ENCODE data around the gene CXCL6.

Gene CXCL6

DNA sequence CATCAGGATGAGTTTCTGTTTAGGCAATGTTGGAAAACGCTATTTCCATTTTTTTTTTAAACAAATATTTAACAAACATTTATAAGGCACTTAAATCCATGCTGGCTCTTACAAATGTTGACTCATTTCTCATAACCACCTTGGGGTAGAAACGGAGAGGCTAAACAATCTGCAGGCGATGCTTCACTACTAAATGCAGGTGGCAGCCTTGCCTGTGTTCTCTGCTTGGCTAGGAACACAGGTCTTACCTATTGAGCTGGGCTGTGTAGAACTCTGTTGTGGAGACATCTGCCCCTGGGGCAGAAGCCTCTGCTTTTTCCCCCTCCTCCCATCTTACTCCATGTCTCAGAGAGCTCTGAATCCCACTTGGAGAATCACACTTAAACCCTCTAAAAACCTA is 31.3 kb downstream of the CXCL6 start:
- TF ChIP-seq, protein P1, sequence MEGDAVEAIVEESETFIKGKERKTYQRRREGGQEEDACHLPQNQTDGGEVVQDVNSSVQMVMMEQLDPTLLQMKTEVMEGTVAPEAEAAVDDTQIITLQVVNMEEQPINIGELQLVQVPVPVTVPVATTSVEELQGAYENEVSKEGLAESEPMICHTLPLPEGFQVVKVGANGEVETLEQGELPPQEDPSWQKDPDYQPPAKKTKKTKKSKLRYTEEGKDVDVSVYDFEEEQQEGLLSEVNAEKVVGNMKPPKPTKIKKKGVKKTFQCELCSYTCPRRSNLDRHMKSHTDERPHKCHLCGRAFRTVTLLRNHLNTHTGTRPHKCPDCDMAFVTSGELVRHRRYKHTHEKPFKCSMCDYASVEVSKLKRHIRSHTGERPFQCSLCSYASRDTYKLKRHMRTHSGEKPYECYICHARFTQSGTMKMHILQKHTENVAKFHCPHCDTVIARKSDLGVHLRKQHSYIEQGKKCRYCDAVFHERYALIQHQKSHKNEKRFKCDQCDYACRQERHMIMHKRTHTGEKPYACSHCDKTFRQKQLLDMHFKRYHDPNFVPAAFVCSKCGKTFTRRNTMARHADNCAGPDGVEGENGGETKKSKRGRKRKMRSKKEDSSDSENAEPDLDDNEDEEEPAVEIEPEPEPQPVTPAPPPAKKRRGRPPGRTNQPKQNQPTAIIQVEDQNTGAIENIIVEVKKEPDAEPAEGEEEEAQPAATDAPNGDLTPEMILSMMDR (IDR thresholded peaks at IDR 0.05; ENCODE audit: borderline replicate concordance, control extremely low read depth, extremely low read depth, insufficient read depth, missing control alignments), result no peak
- DNase-seq (ENCODE audit: low spot score), result no peak
- in situ Hi-C loops (cut with MboI; ENCODE audit: low sequenced_read_pairs, unreplicated experiment), result no loop called here

DNA sequence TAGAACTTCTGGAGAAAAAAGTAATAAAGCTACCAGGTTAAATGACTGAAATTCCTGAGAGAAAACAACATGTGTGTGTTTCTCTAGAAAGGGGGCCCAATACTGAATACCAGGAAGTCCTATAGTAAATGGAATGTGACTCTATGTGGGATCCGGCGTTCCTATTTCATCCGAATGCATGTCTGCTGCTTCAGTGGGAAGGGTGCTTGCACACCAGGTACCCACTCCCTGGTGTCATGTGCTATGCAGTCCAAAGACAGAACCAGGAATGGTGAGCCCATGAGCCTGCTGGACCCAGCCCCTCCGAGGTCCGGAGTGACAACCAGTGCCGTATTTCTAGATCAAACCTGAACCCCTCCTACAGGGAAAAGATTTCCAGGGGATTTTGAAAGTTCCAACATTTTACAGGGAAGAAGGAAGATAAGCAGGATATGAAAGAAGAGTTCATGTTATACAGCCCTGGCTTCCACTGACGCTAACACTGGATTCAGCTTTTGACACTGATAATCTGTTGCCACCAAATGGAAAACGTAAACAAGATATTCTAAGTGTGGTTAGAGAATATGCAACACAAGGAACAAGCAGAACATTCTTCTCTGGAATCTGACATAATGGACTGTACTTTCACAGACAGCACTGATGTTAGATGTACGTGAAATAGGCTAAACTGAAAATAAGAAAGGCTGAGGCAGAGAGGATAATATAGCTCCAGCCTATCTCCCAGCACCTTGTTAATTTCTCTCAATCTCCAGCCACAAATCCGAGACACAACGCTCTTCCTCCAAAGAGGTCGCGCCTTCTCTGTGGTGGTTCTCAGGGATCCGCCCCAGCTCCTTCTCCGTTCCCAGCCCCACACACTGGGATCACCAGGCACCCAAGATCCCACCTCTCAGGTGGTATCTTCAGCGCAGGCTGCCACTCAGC is 32.0 kb downstream of the CXCL6 start:
- in situ Hi-C loops (cut with MboI; ENCODE audit: low sequenced_read_pairs, unreplicated experiment), result no loop called here
- no peak for DNase-seq (ENCODE audit: low spot score)
- TF ChIP-seq, protein P1 (IDR thresholded peaks at IDR 0.05; ENCODE audit: borderline replicate concordance, control extremely low read depth, extremely low read depth, insufficient read depth, missing control alignments), result no peak

DNA sequence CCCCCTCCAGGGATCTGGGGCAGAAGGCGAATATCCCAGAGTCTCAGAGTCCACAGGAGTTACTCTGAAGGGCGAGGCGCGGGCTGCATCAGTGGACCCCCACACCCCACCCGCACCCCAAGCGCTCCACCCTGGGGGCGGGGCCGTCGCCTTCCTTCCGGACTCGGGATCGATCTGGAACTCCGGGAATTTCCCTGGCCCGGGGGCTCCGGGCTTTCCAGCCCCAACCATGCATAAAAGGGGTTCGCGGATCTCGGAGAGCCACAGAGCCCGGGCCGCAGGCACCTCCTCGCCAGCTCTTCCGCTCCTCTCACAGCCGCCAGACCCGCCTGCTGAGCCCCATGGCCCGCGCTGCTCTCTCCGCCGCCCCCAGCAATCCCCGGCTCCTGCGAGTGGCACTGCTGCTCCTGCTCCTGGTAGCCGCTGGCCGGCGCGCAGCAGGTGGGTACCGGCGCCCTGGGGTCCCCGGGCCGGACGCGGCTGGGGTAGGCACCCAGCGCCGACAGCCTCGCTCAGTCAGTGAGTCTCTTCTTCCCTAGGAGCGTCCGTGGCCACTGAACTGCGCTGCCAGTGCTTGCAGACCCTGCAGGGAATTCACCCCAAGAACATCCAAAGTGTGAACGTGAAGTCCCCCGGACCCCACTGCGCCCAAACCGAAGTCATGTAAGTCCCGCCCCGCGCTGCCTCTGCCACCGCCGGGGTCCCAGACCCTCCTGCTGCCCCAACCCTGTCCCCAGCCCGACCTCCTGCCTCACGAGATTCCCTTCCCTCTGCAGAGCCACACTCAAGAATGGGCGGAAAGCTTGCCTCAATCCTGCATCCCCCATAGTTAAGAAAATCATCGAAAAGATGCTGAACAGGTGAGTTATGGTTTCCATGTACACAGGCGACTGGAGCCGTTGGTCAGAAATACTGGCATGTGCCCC is 32.9 kb downstream of the CXCL6 start, which contains the start of gene CXCL1:
Gene CXCL1, plus strand, starts transcription at position 264 of the 926 bp plus-strand sequence. Its CDS starts 78 bp downstream, at position 342.
- DNase-seq (ENCODE audit: low spot score), result peak; percentile 22
- TF ChIP-seq, protein P1 (IDR thresholded peaks at IDR 0.05; ENCODE audit: borderline replicate concordance, control extremely low read depth, extremely low read depth, insufficient read depth, missing control alignments), result no peak
- in situ Hi-C loops (cut with MboI; ENCODE audit: low sequenced_read_pairs, unreplicated experiment), result no loop called here

DNA sequence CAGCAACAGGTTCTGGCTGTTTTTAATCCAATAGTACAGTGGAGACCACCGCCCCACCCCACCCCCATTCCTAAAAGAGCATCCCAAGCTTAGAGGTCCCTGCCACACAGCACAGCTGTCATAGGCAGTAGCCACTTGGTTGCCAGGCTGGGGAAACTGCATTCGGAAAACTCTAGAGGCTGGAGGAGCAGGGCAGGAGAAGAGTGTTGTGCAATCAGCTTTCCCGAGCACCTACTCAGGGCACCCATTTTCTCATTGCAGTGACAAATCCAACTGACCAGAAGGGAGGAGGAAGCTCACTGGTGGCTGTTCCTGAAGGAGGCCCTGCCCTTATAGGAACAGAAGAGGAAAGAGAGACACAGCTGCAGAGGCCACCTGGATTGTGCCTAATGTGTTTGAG is 33.8 kb downstream of the CXCL6 start:
- in situ Hi-C loops (cut with MboI; ENCODE audit: low sequenced_read_pairs, unreplicated experiment), result no loop called here
- TF ChIP-seq, protein P1 (IDR thresholded peaks at IDR 0.05; ENCODE audit: borderline replicate concordance, control extremely low read depth, extremely low read depth, insufficient read depth, missing control alignments), result no peak
- no peak for DNase-seq (ENCODE audit: low spot score)

DNA sequence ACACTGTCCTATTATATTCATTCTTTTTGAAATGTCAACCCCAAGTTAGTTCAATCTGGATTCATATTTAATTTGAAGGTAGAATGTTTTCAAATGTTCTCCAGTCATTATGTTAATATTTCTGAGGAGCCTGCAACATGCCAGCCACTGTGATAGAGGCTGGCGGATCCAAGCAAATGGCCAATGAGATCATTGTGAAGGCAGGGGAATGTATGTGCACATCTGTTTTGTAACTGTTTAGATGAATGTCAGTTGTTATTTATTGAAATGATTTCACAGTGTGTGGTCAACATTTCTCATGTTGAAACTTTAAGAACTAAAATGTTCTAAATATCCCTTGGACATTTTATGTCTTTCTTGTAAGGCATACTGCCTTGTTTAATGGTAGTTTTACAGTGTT is 34.3 kb downstream of the CXCL6 start:
- DNase-seq (ENCODE audit: low spot score), result no peak
- in situ Hi-C loops (cut with MboI; ENCODE audit: low sequenced_read_pairs, unreplicated experiment), result no loop called here
- TF ChIP-seq, protein P1 (IDR thresholded peaks at IDR 0.05; ENCODE audit: borderline replicate concordance, control extremely low read depth, extremely low read depth, insufficient read depth, missing control alignments), result no peak
